DOHH2 (cell line): Measurements from ENCODE around the gene LARGE1.

Experiments
- H3F3A ChIP-seq: fragments of 200-600 bp; sonication (generic), shearing (Covaris generic); 2 replicates; pipeline ENCODE4 v1.6.0; 2016; ENCODE audit warnings: antibody characterized with exemption, mild to moderate bottlenecking; ENCODE audit not compliant: control insufficient read depth, insufficient read depth
- H3K27ac ChIP-seq: fragments of 200-600 bp; sonication (generic); 2 replicates; pipeline ENCODE4 v1.5.1; 2014; ENCODE audit warnings: low read depth, mild to moderate bottlenecking, low read length, moderate library complexity
- H3K27me3 ChIP-seq: fragments of 200-600 bp; sonication (generic); 2 replicates; pipeline ENCODE4 v1.6.1; 2014; ENCODE audit warnings: mild to moderate bottlenecking, low read length, mixed read lengths; ENCODE audit not compliant: control insufficient read depth
- H3K36me3 ChIP-seq: fragments of 200-600 bp; sonication (generic); 2 replicates; pipeline ENCODE4 v1.6.1; 2014; ENCODE audit warnings: mild to moderate bottlenecking, low read length, moderate library complexity, mixed read lengths; ENCODE audit not compliant: control insufficient read depth
- H3K4me1 ChIP-seq: fragments of 200-600 bp; sonication (generic); 2 replicates; pipeline ENCODE4 v1.6.1; 2014; ENCODE audit warnings: mild to moderate bottlenecking, low read length, mixed read lengths; ENCODE audit not compliant: control insufficient read depth
- H3K4me2 ChIP-seq: fragments of 200-600 bp; sonication (generic); 2 replicates; pipeline ENCODE4 v1.6.0; 2014; ENCODE audit warnings: mild to moderate bottlenecking, low read length, moderate library complexity
- H3K4me3 ChIP-seq: fragments of 200-600 bp; sonication (generic); 2 replicates; pipeline ENCODE4 v1.5.1; 2014; ENCODE audit warnings: mild to moderate bottlenecking, low read length, mixed read lengths
- H3K79me2 ChIP-seq: fragments of 200-600 bp; sonication (generic); 2 replicates; pipeline ENCODE4 v1.6.1; 2014; ENCODE audit warnings: mild to moderate bottlenecking, low read length, mixed read lengths; ENCODE audit not compliant: control insufficient read depth
- H3K9me2 ChIP-seq: fragments of 200-600 bp; sonication (generic); replicated peaks from 2 replicates; pipeline ENCODE4 v1.6.1; 2014; ENCODE audit warnings: mild to moderate bottlenecking, low read length, mixed read lengths; ENCODE audit not compliant: control insufficient read depth
- H3K9me3 ChIP-seq: fragments of 200-600 bp; sonication (generic); 2 replicates; pipeline ENCODE4 v1.6.1; 2014; ENCODE audit warnings: antibody characterized with exemption, low read length, mixed read lengths; ENCODE audit not compliant: control insufficient read depth, insufficient read depth
- H4K20me1 ChIP-seq: fragments of 200-600 bp; sonication (generic); 2 replicates; pipeline ENCODE4 v1.6.0; 2014; ENCODE audit warnings: low read depth, mild to moderate bottlenecking, antibody characterized with exemption, low read length, moderate library complexity; ENCODE audit not compliant: control insufficient read depth, insufficient read depth
- CTCF ChIP-seq: fragments of 200-600 bp; sonication (generic); IDR thresholded peaks from one replicate; pipeline ENCODE4 v1.5.1; 2014; ENCODE audit warnings: antibody characterized with exemption, mild to moderate bottlenecking, low read depth, low read length; ENCODE audit not compliant: poor library complexity, severe bottlenecking
- EZH2phosphoT487 ChIP-seq: fragments of 200-600 bp; sonication (generic); IDR thresholded peaks from 2 replicates; pipeline ENCODE4 v1.6.1; 2017; ENCODE audit warnings: borderline replicate concordance, mild to moderate bottlenecking, antibody characterized with exemption, low read length, moderate library complexity, mixed read lengths

The LARGE1 gene

GRCh38 chr22:33593818-33594217 lies 326.5 kb downstream of the LARGE1 start:
- Histone ChIP-seq H3K4me1 (no peaks in the 10 kb centered on the region), H3K9me3 (no peaks in the 10 kb centered on the region), H3F3A (no peaks in the 10 kb centered on the region), H3K4me2 (no peak overlapping the region), H3K36me3 (no peaks in the 10 kb centered on the region), H4K20me1 (no peaks in the 10 kb centered on the region), H3K27me3 (no peaks in the 10 kb centered on the region), H3K79me2 (no peaks in the 10 kb centered on the region), H3K9me2 (no peaks in the 10 kb centered on the region), H3K4me3 (no peak overlapping the region), H3K27ac (no peak overlapping the region)
- TF ChIP-seq EZH2phosphoT487: no peak

GRCh38 chr22:33591946-33592345 lies 328.3 kb downstream of the LARGE1 start:
- Histone ChIP-seq H3F3A (no peaks in the 10 kb centered on the region), H3K27me3 (no peaks in the 10 kb centered on the region), H3K9me3 (no peaks in the 10 kb centered on the region), H3K9me2 (no peaks in the 10 kb centered on the region), H3K4me2 (no peak overlapping the region), H3K4me1 (no peaks in the 10 kb centered on the region), H3K27ac (no peak overlapping the region), H4K20me1 (no peaks in the 10 kb centered on the region), H3K79me2 (no peaks in the 10 kb centered on the region), H3K4me3 (no peak overlapping the region), H3K36me3 (no peaks in the 10 kb centered on the region)
- TF ChIP-seq CTCF (no peak), EZH2phosphoT487 (no peak)

GRCh38 chr22:33589297-33589696 lies 331.0 kb downstream of the LARGE1 start:
- Histone ChIP-seq H3K9me2 (no peaks in the 10 kb centered on the region), H3K9me3 (no peaks in the 10 kb centered on the region), H3K36me3 (no peaks in the 10 kb centered on the region), H3K79me2 (no peaks in the 10 kb centered on the region), H3K27me3 (peaks cover 6% of the 10 kb centered on the region), H3K4me1 (no peaks in the 10 kb centered on the region), H3K4me2 (no peak overlapping the region), H3F3A (no peaks in the 10 kb centered on the region), H3K4me3 (no peak overlapping the region), H3K27ac (no peak overlapping the region), H4K20me1 (no peaks in the 10 kb centered on the region)
- no peak for TF ChIP-seq EZH2phosphoT487
- no peak for TF ChIP-seq CTCF

- H3K4me3 ChIP-seq: no peak overlapping the region
- H3K27ac ChIP-seq: no peak overlapping the region
- H3F3A ChIP-seq: no peaks in the 10 kb centered on the region
- H3K9me3 ChIP-seq: no peaks in the 10 kb centered on the region
- H3K4me2 ChIP-seq: no peak overlapping the region
- peaks cover 8% of the 10 kb centered on the region for H3K27me3 ChIP-seq
- TF ChIP-seq EZH2phosphoT487 (no peak), CTCF (no peak)
- H4K20me1 ChIP-seq: no peaks in the 10 kb centered on the region
- no peaks in the 10 kb centered on the region for H3K79me2 ChIP-seq
- no peaks in the 10 kb centered on the region for H3K36me3 ChIP-seq
- H3K4me1 ChIP-seq: no peaks in the 10 kb centered on the region
- no peaks in the 10 kb centered on the region for H3K9me2 ChIP-seq
Measured at GRCh38 chr22:33588860-33589259, 331.4 kb downstream of the LARGE1 start.
